SK-N-SH treated with all-trans-retinoic acid at 6 μM for 48 hours (cell line): ENCODE results near the gene MAGEB5.

Source experiments
- SNAI2 ChIP-seq: fragments of 250-450 bp; sonication (Bioruptor Pico); IDR thresholded peaks from 2 replicates; pipeline ENCODE4 v1.5.0; 2020; ENCODE audit warnings: mild to moderate bottlenecking, moderate library complexity
- ZFP3 ChIP-seq: fragments of 250-450 bp; sonication (Bioruptor Pico); IDR thresholded peaks from 2 replicates; pipeline ENCODE4 v1.5.0; 2020; ENCODE audit warnings: mild to moderate bottlenecking, moderate library complexity
- TF ChIP-seq, protein P1 (sequence below): fragments of 250-450 bp; sonication (Bioruptor Pico); IDR thresholded peaks from 2 replicates; pipeline ENCODE4 v1.8.0; 2020; ENCODE audit warnings: mild to moderate bottlenecking, moderate library complexity, borderline replicate concordance
- TF ChIP-seq, protein P2 (sequence below): fragments of 250-450 bp; sonication (Bioruptor Pico); IDR thresholded peaks from 2 replicates; pipeline ENCODE4 v1.5.0; 2020; ENCODE audit warnings: mild to moderate bottlenecking, moderate library complexity

DNA sequence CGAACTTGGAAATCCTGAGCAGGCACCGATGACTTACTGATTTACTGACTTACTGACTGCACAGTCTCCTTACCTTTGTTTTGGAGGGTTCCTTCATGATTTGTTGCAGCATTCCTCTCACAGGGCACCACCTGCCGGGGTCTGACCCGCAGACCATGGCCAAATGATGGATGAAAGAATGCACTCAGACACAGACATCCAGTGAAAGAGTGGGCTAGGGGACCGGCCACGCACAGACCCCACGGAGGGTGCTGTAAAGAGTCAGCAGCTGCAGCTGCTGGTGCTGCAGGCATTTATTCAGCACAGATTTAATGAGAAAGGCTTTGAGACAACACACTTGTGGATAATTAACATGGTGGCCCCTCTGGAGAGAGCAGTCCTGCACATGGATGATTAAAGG, 3.4 kb downstream of the MAGEB5 start:
- TF ChIP-seq, protein P1, sequence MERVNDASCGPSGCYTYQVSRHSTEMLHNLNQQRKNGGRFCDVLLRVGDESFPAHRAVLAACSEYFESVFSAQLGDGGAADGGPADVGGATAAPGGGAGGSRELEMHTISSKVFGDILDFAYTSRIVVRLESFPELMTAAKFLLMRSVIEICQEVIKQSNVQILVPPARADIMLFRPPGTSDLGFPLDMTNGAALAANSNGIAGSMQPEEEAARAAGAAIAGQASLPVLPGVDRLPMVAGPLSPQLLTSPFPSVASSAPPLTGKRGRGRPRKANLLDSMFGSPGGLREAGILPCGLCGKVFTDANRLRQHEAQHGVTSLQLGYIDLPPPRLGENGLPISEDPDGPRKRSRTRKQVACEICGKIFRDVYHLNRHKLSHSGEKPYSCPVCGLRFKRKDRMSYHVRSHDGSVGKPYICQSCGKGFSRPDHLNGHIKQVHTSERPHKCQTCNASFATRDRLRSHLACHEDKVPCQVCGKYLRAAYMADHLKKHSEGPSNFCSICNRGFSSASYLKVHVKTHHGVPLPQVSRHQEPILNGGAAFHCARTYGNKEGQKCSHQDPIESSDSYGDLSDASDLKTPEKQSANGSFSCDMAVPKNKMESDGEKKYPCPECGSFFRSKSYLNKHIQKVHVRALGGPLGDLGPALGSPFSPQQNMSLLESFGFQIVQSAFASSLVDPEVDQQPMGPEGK (CRISPR knock-in tag) = no peak
- TF ChIP-seq SNAI2 (CRISPR knock-in tag) (no peak), ZFP3 (CRISPR knock-in tag) (no peak)
- TF ChIP-seq, protein P2, sequence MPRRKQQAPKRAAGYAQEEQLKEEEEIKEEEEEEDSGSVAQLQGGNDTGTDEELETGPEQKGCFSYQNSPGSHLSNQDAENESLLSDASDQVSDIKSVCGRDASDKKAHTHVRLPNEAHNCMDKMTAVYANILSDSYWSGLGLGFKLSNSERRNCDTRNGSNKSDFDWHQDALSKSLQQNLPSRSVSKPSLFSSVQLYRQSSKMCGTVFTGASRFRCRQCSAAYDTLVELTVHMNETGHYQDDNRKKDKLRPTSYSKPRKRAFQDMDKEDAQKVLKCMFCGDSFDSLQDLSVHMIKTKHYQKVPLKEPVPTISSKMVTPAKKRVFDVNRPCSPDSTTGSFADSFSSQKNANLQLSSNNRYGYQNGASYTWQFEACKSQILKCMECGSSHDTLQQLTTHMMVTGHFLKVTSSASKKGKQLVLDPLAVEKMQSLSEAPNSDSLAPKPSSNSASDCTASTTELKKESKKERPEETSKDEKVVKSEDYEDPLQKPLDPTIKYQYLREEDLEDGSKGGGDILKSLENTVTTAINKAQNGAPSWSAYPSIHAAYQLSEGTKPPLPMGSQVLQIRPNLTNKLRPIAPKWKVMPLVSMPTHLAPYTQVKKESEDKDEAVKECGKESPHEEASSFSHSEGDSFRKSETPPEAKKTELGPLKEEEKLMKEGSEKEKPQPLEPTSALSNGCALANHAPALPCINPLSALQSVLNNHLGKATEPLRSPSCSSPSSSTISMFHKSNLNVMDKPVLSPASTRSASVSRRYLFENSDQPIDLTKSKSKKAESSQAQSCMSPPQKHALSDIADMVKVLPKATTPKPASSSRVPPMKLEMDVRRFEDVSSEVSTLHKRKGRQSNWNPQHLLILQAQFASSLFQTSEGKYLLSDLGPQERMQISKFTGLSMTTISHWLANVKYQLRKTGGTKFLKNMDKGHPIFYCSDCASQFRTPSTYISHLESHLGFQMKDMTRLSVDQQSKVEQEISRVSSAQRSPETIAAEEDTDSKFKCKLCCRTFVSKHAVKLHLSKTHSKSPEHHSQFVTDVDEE (CRISPR knock-in tag) = no peak
